Mucosa of descending colon (tissue), 3 donors: ENCODE data around the gene EMP2. TPM values are rescaled to one million over a fixed set of nuclear protein-coding genes. Genes with fewer than 3 reads are reported as not detected.

Experiments used
- ATAC-seq: fragments of 200-7000 bp; cut with Tn5 transposase; one replicate; pipeline ENCODE4 v1.9.1; 2020; ENCODE audit warnings: mild to moderate bottlenecking, moderate library complexity
- DNase-seq, 3 donors: peaks; one replicate each; pipeline ENCODE4 v3.0.0-alpha.2; 2020
- H3K36me3 ChIP-seq: fragments of 200-600 bp; one replicate; pipeline ENCODE4 v1.8.0; 2021; ENCODE audit warnings: low read depth, mild to moderate bottlenecking
- H3K4me1 ChIP-seq: fragments of 200-600 bp; one replicate; pipeline ENCODE4 v1.8.0; 2021; ENCODE audit warnings: low read depth, mild to moderate bottlenecking
- H3K4me3 ChIP-seq: fragments of 200-600 bp; one replicate; pipeline ENCODE4 v1.8.0; 2021; ENCODE audit warnings: mild to moderate bottlenecking
- H3K9me3 ChIP-seq: fragments of 200-600 bp; one replicate; pipeline ENCODE4 v1.8.0; 2021; ENCODE audit warnings: mild to moderate bottlenecking
- CTCF ChIP-seq: fragments of 200-600 bp; IDR thresholded peaks from one replicate; pipeline ENCODE4 v1.8.0; 2022; ENCODE audit warnings: antibody characterized with exemption, mild to moderate bottlenecking
- intact Hi-C, 2 donors: fragments of 100-400 bp; cut with DNase I in 1 of 2; cut with micrococcal nuclease in 1 of 2; formaldehyde crosslinking; loops; one replicate each; pipeline versions ENCODE4 v1.11.0 to v1.11.1; 2022; cut with DNase I, micrococcal nuclease
- total RNA-seq, 3 donors: library from RNA; stranded (reverse); fragmentation: NEBNext Ultra II Directional in 2 of 3; extraction: Animal tissue kit (Norgen Biotek cat#: 25700) in 2 of 3; gene quantifications; one replicate each; pipeline versions ENCODE4 v1.2.1 to v1.2.4, GENCODE V29; 2021 to 2023
- donor health status: DM: no; HTN: no; CAD: no; lungs with moderate emphysema.
- donor health status: DM: no; HTN: no; CAD: no.
- donor health status: DM: no; HTN: yes; CAD: no.

Gene EMP2
- total RNA-seq, 3 donors from 2014 or later, result 73.0 to 92.9 (median 84.3) TPM

GRCh38 chr16:10520869-10521578 lies 59.4 kb downstream of the EMP2 start:
- Histone ChIP-seq H3K4me3 (no peak overlapping the region), H3K9me3 (no peaks in the 10 kb centered on the region), H3K36me3 (no peaks in the 10 kb centered on the region), H3K4me1 (peaks cover 5% of the 10 kb centered on the region)
- no peak for ATAC-seq
- intact Hi-C loops, result loop anchor here in 1 of 2 donors (5.0 kb wide), 1 partner anchor 216 kb away; no protein-coding TSS in a partner anchor
- DNase-seq, result no peak
- no peak for TF ChIP-seq CTCF

DNA sequence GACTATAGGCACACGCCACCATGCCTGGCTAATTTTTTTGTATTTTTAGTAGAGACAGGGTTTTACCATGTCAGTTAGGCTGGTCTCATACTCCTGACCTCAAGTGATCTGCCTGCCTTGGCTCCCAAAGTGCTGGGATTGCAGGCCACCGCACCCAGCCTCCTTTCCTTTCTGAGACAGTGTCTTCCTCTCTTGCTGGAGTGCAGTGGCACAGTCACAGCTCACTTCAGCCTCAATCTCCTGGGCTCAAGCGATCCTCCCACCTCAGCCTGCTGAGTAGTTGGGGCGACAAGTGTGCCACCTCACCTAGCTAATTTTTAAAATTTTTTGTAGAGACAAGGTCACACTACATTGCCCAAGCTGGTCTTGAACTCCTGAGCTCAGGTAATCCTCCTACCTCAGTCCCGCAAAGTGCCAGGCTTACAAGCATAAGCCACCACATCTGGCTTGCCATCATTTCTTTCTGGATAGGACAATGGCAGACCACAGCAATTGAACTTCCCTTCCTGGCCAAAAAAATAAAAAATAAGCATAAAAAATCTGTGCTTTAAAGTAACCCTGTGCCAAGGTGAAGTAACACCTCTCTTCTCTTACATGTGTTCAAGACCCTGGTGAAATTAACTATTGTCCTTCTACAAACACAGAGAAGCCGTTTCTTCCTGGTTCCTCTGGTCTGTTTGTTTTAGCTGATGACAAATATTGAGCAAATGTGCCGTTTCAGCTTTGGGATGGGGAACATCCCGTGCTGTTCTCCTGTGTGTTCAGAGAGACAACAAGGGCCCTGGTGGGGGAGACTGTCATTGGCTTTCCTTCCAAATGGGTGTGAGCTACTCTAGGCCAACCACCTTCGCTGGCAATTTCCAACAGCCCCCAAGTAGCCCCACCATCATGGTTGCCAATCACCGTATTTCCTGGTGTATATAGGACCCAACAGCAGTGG lies 60.2 kb downstream of the EMP2 start:
- H3K4me3 ChIP-seq, result no peak overlapping the region
- H3K4me1 ChIP-seq, result peaks cover 5% of the 10 kb centered on the region
- H3K36me3 ChIP-seq, result no peaks in the 10 kb centered on the region
- intact Hi-C loops, result loop anchor here (5.0 to 10.0 kb wide), 2 partner anchors 217 to 395 kb away; no protein-coding TSS in a partner anchor
- H3K9me3 ChIP-seq, result no peaks in the 10 kb centered on the region
- no peak for TF ChIP-seq CTCF
- DNase-seq (no peak), ATAC-seq (peak; percentile 80)

DNA sequence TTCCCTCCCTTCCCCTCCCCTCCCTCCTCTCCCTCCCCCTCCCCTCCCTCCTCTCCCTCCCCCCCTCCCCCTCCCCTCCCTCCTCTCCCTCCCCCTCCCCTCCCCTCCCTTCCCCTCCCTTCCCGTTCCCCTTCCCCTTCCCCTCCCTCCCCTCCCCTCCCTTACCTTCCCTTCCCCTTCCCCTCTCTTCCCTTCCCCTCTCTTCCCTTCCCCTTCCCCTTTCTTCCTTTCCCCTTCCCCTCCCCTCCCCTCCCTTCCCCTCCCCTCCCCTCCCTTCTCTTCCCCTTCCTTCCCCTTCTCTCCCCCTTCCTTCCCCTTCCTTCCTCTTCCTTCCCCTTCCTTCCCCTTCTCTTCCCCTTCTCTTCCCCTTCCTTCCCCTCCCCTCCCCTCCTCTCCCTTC lies 61.1 kb downstream of the EMP2 start:
- Histone ChIP-seq H3K36me3 (no peaks in the 10 kb centered on the region), H3K9me3 (no peaks in the 10 kb centered on the region), H3K4me1 (peaks cover 5% of the 10 kb centered on the region), H3K4me3 (no peak overlapping the region)
- no peak for ATAC-seq
- intact Hi-C loops, result loop anchor here in 1 of 2 donors (10.0 kb wide), 1 partner anchor 396 kb away; no protein-coding TSS in a partner anchor
- no peak for DNase-seq
- TF ChIP-seq CTCF, result no peak

DNA sequence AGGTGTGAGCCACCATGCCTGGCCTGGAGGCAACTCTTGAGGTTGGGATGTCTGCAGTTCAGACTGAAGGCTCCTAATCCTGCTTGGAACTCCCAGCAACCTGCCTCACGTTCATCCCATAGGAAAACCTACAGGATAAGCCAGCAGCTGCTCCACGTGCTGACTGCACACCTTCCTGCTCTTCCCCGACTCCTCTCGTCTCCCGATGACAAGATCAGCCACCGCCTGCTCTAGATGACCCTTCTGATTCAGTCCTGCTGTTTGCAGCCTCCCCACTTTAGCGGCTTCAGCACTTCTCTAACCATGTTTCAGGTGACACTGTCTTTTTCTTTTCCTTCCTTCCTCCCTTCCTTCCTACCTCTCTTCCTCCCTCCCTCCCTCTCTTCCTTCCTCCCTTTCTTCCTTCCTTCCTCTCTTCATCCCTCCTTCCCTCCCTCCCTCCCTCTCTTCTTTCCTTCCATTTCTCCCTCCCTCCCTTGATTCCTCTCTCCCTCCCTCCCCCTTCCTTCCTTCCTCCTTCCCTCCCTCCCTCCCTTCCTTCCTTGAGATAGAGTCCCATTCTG lies 61.8 kb downstream of the EMP2 start:
- Histone ChIP-seq H3K9me3 (no peaks in the 10 kb centered on the region), H3K4me3 (no peak overlapping the region), H3K36me3 (no peaks in the 10 kb centered on the region), H3K4me1 (peaks cover 5% of the 10 kb centered on the region)
- DNase-seq, result no peak
- intact Hi-C loops, result loop anchor here in 1 of 2 donors (10.0 kb wide), 1 partner anchor 396 kb away; no protein-coding TSS in a partner anchor
- no peak for ATAC-seq
- no peak for TF ChIP-seq CTCF

GRCh38 chr16:10517868-10518267 lies 62.5 kb downstream of the EMP2 start:
- ATAC-seq, result peak; percentile 30
- TF ChIP-seq CTCF, result no peak
- Histone ChIP-seq H3K9me3 (no peaks in the 10 kb centered on the region), H3K4me3 (no peak overlapping the region), H3K36me3 (no peaks in the 10 kb centered on the region), H3K4me1 (peaks cover 5% of the 10 kb centered on the region)
- intact Hi-C loops, result loop anchor here in 1 of 2 donors (2.0 to 10.0 kb wide), 2 partner anchors 219 to 397 kb away; no protein-coding TSS in a partner anchor
- DNase-seq, result peak in 1 of 3 donors; percentile 32
